Measurements from ENCODE around the gene RAB4B.
"Not testable (repeated sequence)": the region's sequence is repeated elsewhere in the genome, so short reads cannot be mapped to it uniquely, and the experiment has no call there.

RAB4B gene

DNA sequence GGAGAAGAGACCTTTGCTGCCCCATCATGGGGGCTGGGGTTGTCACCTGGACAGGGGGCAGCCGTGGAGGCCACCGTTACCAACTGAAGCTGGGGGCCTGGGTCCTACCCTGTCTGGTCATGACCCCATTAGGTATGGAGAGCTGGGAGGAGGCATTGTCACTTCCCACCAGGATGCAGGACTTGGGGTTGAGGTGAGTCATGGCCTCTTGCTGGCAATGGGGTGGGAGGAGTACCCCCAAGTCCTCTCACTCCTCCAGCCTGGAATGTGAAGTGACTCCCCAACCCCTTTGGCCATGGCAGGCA is 29.9 kb downstream of the RAB4B start:
- H3K27ac Mint-ChIP-seq, result peak overlapping the region in 2 of 3 experiments; percentile 24 to 29
- TF ChIP-seq, protein P1, sequence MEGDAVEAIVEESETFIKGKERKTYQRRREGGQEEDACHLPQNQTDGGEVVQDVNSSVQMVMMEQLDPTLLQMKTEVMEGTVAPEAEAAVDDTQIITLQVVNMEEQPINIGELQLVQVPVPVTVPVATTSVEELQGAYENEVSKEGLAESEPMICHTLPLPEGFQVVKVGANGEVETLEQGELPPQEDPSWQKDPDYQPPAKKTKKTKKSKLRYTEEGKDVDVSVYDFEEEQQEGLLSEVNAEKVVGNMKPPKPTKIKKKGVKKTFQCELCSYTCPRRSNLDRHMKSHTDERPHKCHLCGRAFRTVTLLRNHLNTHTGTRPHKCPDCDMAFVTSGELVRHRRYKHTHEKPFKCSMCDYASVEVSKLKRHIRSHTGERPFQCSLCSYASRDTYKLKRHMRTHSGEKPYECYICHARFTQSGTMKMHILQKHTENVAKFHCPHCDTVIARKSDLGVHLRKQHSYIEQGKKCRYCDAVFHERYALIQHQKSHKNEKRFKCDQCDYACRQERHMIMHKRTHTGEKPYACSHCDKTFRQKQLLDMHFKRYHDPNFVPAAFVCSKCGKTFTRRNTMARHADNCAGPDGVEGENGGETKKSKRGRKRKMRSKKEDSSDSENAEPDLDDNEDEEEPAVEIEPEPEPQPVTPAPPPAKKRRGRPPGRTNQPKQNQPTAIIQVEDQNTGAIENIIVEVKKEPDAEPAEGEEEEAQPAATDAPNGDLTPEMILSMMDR (IDR thresholded peaks at IDR 0.05; ENCODE audit: unreplicated experiment in 3 of 3), result no peak
- peaks cover 26% of the 10 kb centered on the region for H3K36me3 Mint-ChIP-seq (ENCODE audit: low read depth)
- H3K4me3 Mint-ChIP-seq, result peak overlapping the region in 1 of 3 experiments; percentile 19
- peaks cover 3% of the 10 kb centered on the region for H3K27me3 Mint-ChIP-seq (ENCODE audit: low read depth)
- peaks cover 66% of the 10 kb centered on the region for H3K4me1 Mint-ChIP-seq
- no peaks in the 10 kb centered on the region for H3K9me3 Mint-ChIP-seq

DNA sequence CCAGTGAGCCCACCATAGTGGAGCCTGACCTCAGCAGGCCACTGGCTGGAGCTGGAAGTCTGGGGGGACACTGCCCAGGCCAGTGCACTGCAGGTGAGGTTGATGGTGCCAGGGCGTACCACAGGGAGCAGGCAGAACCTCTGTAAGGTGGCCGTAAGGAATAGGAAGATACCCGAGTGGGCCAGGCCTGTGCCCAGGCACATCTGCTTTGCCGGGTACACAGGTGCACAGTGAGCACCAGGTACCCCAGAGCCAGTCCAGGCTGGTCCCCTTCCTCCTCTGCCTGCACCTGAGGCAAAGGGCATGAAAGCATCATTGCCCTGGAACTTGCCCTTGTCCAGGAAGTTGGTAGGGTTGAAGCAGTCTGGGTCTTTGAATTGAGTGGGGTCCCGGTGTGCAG is 30.4 kb downstream of the RAB4B start:
- Mint-ChIP-seq H3K27ac (no peak overlapping the region), H3K9me3 (no peaks in the 10 kb centered on the region), H3K4me3 (peak overlapping the region; percentile 40 to 47 (median 47)), H3K27me3 (ENCODE audit: low read depth) (peaks cover 4% of the 10 kb centered on the region), H3K36me3 (ENCODE audit: low read depth) (peaks cover 25% of the 10 kb centered on the region), H3K4me1 (peaks cover 64% of the 10 kb centered on the region)
- TF ChIP-seq, protein P1 (IDR thresholded peaks at IDR 0.05; ENCODE audit: unreplicated experiment in 3 of 3), result no peak

DNA sequence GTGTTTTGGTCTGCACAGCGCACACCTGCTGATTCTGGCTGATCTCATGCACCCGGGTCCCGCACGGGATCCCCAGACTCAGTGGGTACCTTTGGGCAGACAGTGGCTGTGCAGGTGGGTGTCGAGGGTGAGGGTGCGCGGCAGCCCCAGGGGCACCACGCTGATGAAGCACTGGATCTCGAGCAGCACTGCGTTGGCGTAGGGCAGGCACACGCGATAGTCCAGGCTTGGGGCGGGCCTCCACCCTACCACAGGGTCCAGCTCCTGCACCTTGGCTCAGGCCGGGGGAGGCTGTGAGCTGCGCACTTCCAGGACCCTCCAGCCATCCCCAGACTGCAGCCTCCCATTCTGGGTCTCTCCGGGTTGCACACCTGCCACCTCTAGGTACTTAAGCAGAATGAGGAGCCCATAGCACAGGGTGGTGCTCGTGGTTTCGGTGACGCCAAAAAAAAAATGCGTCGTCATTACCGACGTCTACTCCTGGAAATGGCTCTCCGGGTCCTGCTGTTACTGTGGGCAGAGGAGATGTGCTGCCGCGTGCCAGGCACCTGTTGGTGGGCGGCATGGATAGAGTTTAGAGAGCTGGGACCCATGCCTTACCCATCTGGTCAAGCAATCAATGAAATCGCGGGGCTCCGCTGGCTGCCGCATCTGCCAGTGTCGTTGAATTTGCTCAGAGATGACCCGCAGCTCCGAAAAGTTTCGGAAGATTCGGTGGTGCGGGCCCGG is 31.5 kb downstream of the RAB4B start:
- peaks cover 16% of the 10 kb centered on the region for H3K36me3 Mint-ChIP-seq (ENCODE audit: low read depth)
- TF ChIP-seq, protein P1 (IDR thresholded peaks at IDR 0.05; ENCODE audit: unreplicated experiment in 3 of 3), result no peak
- H3K27ac Mint-ChIP-seq, result peak overlapping the region in 1 of 3 experiments; percentile 90
- peak overlapping the region; percentile 69 to 95 (median 75) for H3K4me3 Mint-ChIP-seq
- H3K27me3 Mint-ChIP-seq (ENCODE audit: low read depth), result peaks cover 7% of the 10 kb centered on the region
- peaks cover 63% of the 10 kb centered on the region for H3K4me1 Mint-ChIP-seq
- H3K9me3 Mint-ChIP-seq, result no peaks in the 10 kb centered on the region

DNA sequence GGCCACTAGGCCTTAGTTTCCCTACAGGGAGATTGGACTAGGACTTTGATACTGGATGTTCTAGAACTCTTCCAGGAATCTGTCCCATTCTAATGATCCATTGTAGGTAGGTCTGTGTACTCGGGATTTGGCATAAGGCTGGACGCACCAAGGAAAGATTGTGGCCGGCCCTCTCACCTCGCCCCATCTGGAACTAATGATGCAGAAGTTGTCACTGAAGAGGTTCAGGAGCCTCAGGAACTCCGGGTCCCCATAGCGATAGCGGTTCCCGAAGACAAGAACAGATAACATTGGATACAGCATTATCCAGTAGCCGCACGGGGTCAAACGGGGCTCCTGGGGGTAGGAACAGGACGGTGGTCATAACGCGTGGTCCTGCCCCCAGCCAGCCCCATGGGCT is 32.1 kb downstream of the RAB4B start:
- no peaks in the 10 kb centered on the region for H3K9me3 Mint-ChIP-seq
- peaks cover 11% of the 10 kb centered on the region for H3K27me3 Mint-ChIP-seq (ENCODE audit: low read depth)
- H3K36me3 Mint-ChIP-seq (ENCODE audit: low read depth), result peaks cover 10% of the 10 kb centered on the region
- peak overlapping the region; percentile 69 to 95 (median 75) for H3K4me3 Mint-ChIP-seq
- TF ChIP-seq, protein P1 (IDR thresholded peaks at IDR 0.05; ENCODE audit: unreplicated experiment in 3 of 3), result no peak
- peaks cover 62% of the 10 kb centered on the region for H3K4me1 Mint-ChIP-seq
- H3K27ac Mint-ChIP-seq, result peak overlapping the region; percentile 90 to 100 (median 97)

DNA sequence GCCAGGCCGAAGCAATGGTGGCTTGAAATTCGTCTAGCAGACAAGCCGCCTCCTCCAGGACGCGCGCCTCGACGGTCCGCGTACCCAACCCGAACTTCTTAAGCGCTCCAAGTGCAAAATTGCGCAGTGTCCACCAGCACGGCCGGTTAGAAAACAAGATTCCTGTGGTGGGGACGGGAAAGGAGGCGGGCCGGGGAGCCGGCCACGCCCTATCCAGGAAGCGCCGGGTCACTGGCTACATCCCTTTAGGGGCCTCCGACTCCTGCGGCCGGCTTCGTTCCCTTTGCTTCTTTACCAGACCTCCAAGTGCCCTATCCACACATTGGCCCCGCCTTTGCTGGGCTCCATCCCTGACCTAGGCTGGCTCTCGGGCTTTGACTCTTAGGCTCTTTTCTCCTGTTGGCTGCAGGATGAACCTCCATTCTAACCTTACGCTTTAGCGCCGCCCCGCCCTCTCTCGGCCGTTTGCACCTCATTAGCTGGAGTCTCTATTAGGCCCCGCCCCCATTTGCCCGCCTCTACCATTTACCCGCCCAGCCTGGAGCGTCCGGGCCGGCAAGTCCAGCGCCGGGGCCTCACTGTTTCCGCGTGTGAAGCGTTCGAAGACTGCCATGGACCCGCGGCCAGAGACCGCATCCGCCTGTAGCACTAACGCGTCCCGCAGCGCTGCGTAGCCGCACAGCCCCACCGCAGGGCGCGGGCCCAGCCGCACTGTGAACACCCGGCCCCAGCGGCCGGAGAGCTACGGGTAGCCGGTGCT is 32.8 kb downstream of the RAB4B start:
- H3K36me3 Mint-ChIP-seq (ENCODE audit: low read depth), result peaks cover 10% of the 10 kb centered on the region
- not testable (repeated sequence) for H3K9me3 Mint-ChIP-seq
- H3K27ac Mint-ChIP-seq, result peak overlapping the region; percentile 90 to 100 (median 97)
- peaks cover 11% of the 10 kb centered on the region for H3K27me3 Mint-ChIP-seq (ENCODE audit: low read depth)
- peak overlapping the region; percentile 95 to 99 (median 98) for H3K4me3 Mint-ChIP-seq
- H3K4me1 Mint-ChIP-seq, result peaks cover 59% of the 10 kb centered on the region

DNA sequence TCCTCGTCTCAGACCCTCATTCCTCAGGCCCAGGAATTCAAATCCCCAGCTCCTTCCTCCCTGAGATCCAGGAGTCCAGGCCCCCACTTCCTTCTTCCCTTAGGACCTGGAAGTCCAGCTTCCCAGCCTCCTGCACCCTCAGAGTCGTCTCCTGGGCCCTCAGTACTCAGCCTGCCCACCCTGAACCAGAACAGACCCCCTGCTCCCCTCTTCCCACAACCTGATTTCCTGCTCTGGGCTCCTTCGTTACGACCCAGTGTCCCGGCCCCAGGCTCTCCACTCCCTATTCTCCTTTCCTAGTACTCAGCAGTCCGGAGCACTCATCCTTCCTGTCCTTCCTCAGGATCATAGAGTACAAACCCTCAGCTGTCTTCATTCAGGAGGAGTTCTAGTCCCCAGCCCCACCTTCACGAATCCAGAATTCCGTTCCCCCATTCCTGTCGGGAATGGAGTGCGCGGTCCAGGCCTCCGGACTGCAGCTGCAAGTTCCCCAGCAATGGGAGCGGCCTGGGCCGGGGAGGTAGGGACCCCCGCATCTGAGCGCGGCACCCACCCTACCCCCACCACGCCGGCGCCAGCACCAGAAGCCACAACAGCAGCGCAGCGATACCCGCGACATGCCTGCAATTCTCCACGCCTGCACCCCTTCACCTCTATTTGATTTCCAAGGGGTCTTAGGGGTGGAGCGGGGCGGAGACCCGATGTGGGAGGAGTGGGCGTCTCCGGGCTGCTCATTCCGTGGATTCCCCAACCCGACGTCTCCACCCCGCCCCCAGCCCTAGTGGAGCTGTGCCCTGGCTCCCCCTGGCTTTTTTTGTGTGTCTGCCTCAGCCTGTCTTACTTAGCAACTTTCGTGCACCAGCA is 33.7 kb downstream of the RAB4B start:
- peaks cover 10% of the 10 kb centered on the region for H3K36me3 Mint-ChIP-seq (ENCODE audit: low read depth)
- H3K9me3 Mint-ChIP-seq, result no peaks in the 10 kb centered on the region
- H3K4me1 Mint-ChIP-seq, result peaks cover 51% of the 10 kb centered on the region
- H3K27me3 Mint-ChIP-seq (ENCODE audit: low read depth), result peaks cover 11% of the 10 kb centered on the region
- H3K27ac Mint-ChIP-seq, result peak overlapping the region; percentile 90 to 99 (median 97)
- TF ChIP-seq, protein P1 (IDR thresholded peaks at IDR 0.05; ENCODE audit: unreplicated experiment in 3 of 3), result no peak
- H3K4me3 Mint-ChIP-seq, result peak overlapping the region; percentile 95 to 99 (median 98)

DNA sequence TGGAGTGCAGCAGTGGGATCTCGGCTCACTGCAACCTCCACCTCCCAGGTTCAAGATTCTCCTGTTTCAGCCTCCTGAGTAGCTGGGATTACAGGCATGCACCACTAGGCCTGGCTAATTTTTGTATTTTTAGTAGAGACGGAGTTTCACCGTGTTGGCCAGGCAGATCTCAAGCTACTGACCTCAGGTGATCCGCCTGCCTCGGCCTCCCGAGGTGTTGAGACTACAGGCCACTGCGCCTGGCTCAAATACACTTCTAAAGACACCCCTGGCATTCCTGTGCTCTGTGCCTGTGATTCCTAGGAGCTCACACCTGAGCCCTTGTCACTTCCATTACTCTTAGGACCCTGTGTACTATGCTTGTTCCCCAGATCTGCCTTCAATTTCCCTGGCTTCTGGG is 34.5 kb downstream of the RAB4B start:
- Mint-ChIP-seq H3K4me1 (peaks cover 47% of the 10 kb centered on the region), H3K27me3 (ENCODE audit: low read depth) (peaks cover 11% of the 10 kb centered on the region), H3K27ac (peak overlapping the region; percentile 87 to 94 (median 90)), H3K4me3 (peak overlapping the region; percentile 95 to 99 (median 98)), H3K36me3 (ENCODE audit: low read depth) (peaks cover 10% of the 10 kb centered on the region)
- not testable (repeated sequence) for H3K9me3 Mint-ChIP-seq
